Mammary epithelial cell (primary cell): Measurements from ENCODE around the gene SLC12A3.

ENCODE experiments used
- CTCF ChIP-seq, 2 donors: IDR thresholded peaks in 1 of 2; conservative IDR thresholded peaks in 1 of 2; 2 replicates each; pipeline ENCODE4 v1.5.1; 2011 to 2012; ENCODE audit warnings: inconsistent platforms in 2 of 2, low read length in 2 of 2, mild to moderate bottlenecking in 2 of 2, control low read depth in 1 of 2, low read depth in 1 of 2; ENCODE audit not compliant: insufficient read depth in 1 of 2; ENCODE audit errors: extremely low read depth in 1 of 2
- EZH2 ChIP-seq: IDR thresholded peaks from 2 replicates; pipeline ENCODE4 v1.6.1; 2012; ENCODE audit warnings: low read length, inconsistent platforms, borderline replicate concordance

GRCh38 chr16:56889206-56889605, 24.2 kb downstream of the SLC12A3 start:
- TF ChIP-seq CTCF (conservative IDR thresholded peaks at IDR 0.05 in 1 of 2, IDR thresholded peaks at IDR 0.05 in 1 of 2; ENCODE audit: extremely low read depth in 1 of 2, insufficient read depth in 1 of 2, low read depth in 1 of 2, low read length in 2 of 2) (no peak), EZH2 (no peak)
